ENCODE results near the gene KNOP1.

- TF ChIP-seq POLR2A (IDR thresholded peaks at IDR 0.05; ENCODE audit: low read length) = no peak
- no peak for TF ChIP-seq GATA1 (IDR thresholded peaks at IDR 0.05; ENCODE audit: low read depth, low read length)
Observed at GRCh38 chr16:19751478-19752385, 33.7 kb upstream of the KNOP1 start.

Data from erythroblast (primary cell).